Adipose tissue (tissue), 3 donors: Measurements from ENCODE around the gene RPS6KA5. TPM values are rescaled to one million over a fixed set of nuclear protein-coding genes. Genes with fewer than 3 reads are reported as not detected.

Experiments
- H3K27ac ChIP-seq: one replicate; pipeline ENCODE4 v1.5.1; 2013; ENCODE audit warnings: low read depth, low read length
- WGBS, 3 donors: extraction: QIAGEN DNeasy Blood & Tissue Kit; methylation state at CpG; one replicate each; pipeline ENCODE4 v1.1.7; 2013; 5-methylcytosine and 5-hydroxymethylcytosine counted together
- polyA plus RNA-seq, 3 donors: library from polyadenylated mRNA; stranded (reverse); fragments of 200-250 nt; gene quantifications; one replicate each; pipeline ENCODE4 v1.2.3, GENCODE V29; 2013
- donor health status: healthy with polysubstance abuse.
- donor health status: Bipolar disorder and iron deficiency.
- donor health status: healthy.

Gene RPS6KA5
- polyA plus RNA-seq, 3 donors: 1.0 to 2.8 (median 1.8) TPM

GRCh38 chr14:90809530-90810312, 250.7 kb downstream of the RPS6KA5 start:
- H3K27ac ChIP-seq: no peak overlapping the region
- WGBS, 3 donors: 92 to 96% (median 95%) methylated on average over 7 of the region's 7 CpGs

GRCh38 chr14:90808759-90809529, 251.5 kb downstream of the RPS6KA5 start:
- WGBS, 3 donors: 84 to 93% (median 88%) methylated on average over 15 of the region's 15 CpGs
- H3K27ac ChIP-seq: no peak overlapping the region

DNA sequence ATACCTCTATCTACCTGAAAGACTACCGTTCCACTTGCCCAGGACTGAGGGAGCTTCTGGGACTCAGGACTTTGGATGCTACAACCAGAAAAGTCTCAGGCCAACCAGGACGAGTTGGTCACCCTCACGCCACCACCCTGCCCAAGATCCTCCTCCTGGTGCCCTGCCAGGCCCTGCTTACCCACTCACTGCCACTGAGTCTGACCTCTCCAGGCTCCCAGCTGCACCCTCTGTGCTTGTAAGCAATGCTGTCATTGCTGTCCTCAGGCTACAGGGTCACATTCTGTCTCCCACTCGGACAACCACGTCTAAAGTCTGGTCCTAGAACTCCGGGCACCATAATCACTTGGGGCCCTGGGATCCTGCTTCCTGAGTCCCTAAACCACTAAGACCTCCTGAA, 253.4 kb downstream of the RPS6KA5 start:
- H3K27ac ChIP-seq: no peak overlapping the region
- 75 to 83% (median 78%) methylated on average over 6 of the region's 6 CpGs for WGBS, 3 donors

DNA sequence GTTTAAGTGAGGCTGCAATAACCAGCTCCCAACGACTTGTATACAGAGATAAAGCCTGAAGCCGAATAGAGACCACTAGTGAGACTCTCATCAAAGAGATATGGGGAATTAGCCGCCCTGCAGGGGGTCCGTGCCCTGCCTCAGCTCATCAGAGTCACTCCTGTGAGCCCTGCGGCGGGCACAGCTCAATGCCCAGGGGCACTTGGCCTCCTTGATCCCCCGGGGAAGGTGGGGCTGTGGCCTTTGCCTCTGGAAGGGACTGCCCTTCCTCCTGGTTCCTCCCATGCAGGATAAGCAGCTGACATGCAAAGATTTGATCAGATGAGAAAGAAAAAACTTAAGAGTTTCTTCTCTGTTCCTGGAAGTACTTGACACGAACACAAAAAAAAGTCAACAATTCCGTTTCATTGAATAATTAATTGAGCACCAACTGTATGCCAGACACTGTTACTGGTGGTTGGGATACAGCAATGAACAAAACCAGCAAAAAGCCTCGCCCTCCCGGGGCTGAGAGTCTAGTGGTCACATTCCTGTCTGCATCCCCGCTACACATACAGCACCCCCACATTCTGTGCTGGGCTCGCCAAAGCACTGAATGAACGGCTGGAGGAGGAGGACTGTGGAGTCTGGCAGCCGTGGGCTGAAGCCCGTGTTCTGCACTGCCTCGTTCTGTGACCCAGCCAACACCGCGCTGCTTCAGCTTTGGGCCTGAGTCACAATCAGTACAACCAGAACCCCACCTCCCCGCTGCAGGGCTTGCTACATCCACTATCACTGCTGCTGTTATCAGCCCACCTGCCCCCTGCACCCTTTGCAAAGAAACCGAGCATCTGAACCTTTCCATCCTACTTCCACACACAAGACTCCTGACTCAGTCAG, 254.5 kb downstream of the RPS6KA5 start:
- H3K27ac ChIP-seq: no peak overlapping the region
- WGBS, 3 donors: 63 to 81% (median 71%) methylated on average over 19 to 21 of the region's 21 CpGs

GRCh38 chr14:90805084-90805391, 255.4 kb downstream of the RPS6KA5 start:
- H3K27ac ChIP-seq: no peak overlapping the region
- 90 to 97% (median 93%) methylated on average over 13 of the region's 13 CpGs for WGBS, 3 donors

DNA sequence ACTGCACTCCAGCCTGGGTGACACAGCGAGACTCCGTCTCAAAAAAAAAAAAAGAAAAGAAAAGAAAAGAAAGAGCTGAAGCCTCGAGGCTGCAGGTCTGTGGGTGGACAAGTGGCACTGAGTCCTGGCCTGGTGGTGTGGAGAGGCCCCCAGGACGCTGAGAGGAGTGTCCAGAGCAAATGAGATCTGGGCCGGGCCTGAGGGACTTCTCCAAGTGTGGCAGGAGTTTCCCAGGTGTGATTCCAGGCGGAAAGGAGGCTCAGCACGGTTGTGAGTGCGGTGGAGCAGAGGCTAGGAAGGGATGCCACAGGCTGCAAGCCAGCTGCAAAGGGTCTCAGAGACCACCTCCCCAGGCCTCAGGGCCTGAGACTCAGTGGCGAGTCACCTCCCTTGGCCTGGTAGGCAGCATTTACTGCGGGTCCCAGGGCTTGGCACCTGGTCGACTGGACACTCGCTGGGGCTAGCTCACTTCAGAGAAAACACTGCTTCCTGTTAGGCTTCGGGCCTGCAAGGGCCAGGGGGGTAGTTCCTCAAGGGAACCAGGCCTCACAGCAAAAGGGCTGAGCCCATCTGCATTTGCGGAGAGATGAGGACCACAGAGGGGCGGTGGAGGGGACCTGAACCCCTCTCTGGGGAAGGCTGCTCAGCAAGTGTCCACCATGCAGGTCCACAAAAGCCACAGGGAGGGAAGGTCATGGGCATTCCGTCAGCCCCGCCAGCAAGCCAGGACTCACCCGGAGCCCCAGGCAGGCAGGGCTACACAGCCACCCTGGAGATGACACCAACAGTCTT, 256.0 kb downstream of the RPS6KA5 start:
- H3K27ac ChIP-seq: no peak overlapping the region
- WGBS, 3 donors: 78 to 92% (median 81%) methylated on average over 17 to 18 of the region's 18 CpGs

DNA sequence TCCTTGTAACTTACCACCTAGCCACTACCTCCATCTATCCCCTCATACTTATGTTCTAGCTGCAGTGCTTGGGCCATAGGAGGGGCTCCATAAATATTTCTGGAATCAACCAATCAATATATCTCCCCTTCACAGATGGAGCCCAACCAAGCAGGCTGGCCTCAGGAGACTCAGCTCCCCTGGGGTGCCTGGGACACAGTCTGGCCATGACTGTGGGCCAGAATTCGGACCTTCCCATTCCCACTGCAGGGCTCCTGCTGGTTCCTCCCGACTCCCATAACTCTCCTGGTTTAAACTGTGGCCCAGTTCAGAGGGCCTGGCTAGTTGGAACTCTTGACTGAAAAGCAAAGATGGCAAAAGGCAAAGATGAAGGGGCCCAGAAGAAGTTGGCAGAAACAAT, 257.2 kb downstream of the RPS6KA5 start:
- H3K27ac ChIP-seq: no peak overlapping the region
- WGBS, 3 donors: 64 to 82% (median 67%) methylated on average over 2 of the region's 2 CpGs

GRCh38 chr14:90799420-90799819, 261.0 kb downstream of the RPS6KA5 start:
- H3K27ac ChIP-seq: no peak overlapping the region
- WGBS, 3 donors: 88 to 92% (median 90%) methylated on average over 5 of the region's 5 CpGs

DNA sequence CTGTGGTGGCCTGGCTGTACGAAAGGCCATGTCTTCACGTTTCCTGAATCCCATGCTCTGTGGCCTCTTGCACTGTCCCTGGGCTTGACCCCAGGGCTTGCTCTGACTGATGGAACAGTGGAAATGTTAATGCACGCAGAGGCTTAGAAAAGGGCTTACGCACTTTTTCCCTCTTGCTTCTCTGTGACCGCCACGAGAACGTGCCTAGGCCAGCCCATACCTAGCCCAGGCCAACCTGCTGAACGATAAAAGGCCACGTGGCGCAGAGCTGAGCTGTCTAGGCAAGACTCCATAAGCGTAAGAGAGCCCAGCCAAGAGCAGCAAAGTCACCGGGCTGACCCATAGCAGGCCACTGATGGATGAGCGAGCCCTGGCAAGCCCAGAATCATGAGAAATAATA, 262.5 kb downstream of the RPS6KA5 start:
- no peak overlapping the region for H3K27ac ChIP-seq
- 82 to 96% (median 91%) methylated on average over 13 of the region's 13 CpGs for WGBS, 3 donors

Other genes starting within 250 kb of the RPS6KA5 start
- 10 to 100 TPM; 14.1 to 35.1 (median 19.7) TPM for gene TTC7B, start 244.2 kb downstream of the RPS6KA5 start, polyA plus RNA-seq
- gene DGLUCY, start 53.4 kb upstream of the RPS6KA5 start, polyA plus RNA-seq: 10 to 100 TPM; 11.7 to 26.8 (median 19.6) TPM
- gene GPR68, start 184.1 kb upstream of the RPS6KA5 start, polyA plus RNA-seq: 1 to 10 TPM in 1 of 3 donors, under 1 TPM in 2; 0.15 to 1.1 (median 0.22) TPM